MM.1S (cell line): Measurements from ENCODE around the gene PAOX.

Experiments
- DNase-seq: peaks from one replicate; pipeline ENCODE4 v3.0.0-alpha.2; 2015
- H2AFZ ChIP-seq: fragments of 300-600 bp; sonication (generic); 2 replicates; pipeline ENCODE4 v1.6.0; 2016; ENCODE audit warnings: antibody characterized with exemption, low read length
- H3F3A ChIP-seq: fragments of 300-600 bp; sonication (generic); 2 replicates; pipeline ENCODE4 v1.6.1; 2016; ENCODE audit warnings: mild to moderate bottlenecking, antibody characterized with exemption, low read length, moderate library complexity, mixed read lengths; ENCODE audit not compliant: insufficient read depth
- H3K27ac ChIP-seq: fragments of 300-600 bp; sonication (generic); 2 replicates; pipeline ENCODE4 v1.5.1; 2016; ENCODE audit warnings: mild to moderate bottlenecking, low read length
- H3K27me3 ChIP-seq: fragments of 300-600 bp; sonication (generic); replicated peaks from 2 replicates; pipeline ENCODE4 v1.6.0; 2016; ENCODE audit warnings: low read length; ENCODE audit not compliant: insufficient read depth
- H3K36me3 ChIP-seq: fragments of 300-600 bp; sonication (generic); replicated peaks from 2 replicates; pipeline ENCODE4 v1.6.1; 2016; ENCODE audit warnings: mild to moderate bottlenecking, low read length, mixed read lengths; ENCODE audit not compliant: insufficient read depth
- H3K4me1 ChIP-seq: fragments of 300-600 bp; sonication (generic); 2 replicates; pipeline ENCODE4 v1.6.1; 2016; ENCODE audit warnings: low read length, mixed read lengths
- H3K4me2 ChIP-seq: fragments of 300-600 bp; sonication (generic); 2 replicates; pipeline ENCODE4 v1.6.0; 2016; ENCODE audit warnings: low read depth, low read length
- H3K4me3 ChIP-seq: fragments of 300-600 bp; sonication (generic); 2 replicates; pipeline ENCODE4 v1.5.1; 2016; ENCODE audit warnings: low read length, mixed read lengths
- H3K79me2 ChIP-seq: fragments of 300-600 bp; sonication (generic); 2 replicates; pipeline ENCODE4 v1.6.1; 2016; ENCODE audit warnings: mixed run types, low read length, mixed read lengths
- H3K9ac ChIP-seq: fragments of 300-600 bp; sonication (generic); 2 replicates; pipeline ENCODE4 v1.6.1; 2016; ENCODE audit warnings: low read length, mixed read lengths
- H3K9me2 ChIP-seq: fragments of 300-600 bp; sonication (generic); replicated peaks from 2 replicates; pipeline ENCODE4 v1.6.1; 2016; ENCODE audit warnings: mild to moderate bottlenecking, low read length, mixed read lengths; ENCODE audit not compliant: insufficient read depth
- H3K9me3 ChIP-seq: fragments of 300-600 bp; sonication (generic); replicated peaks from 2 replicates; pipeline ENCODE4 v1.6.1; 2016; ENCODE audit warnings: mild to moderate bottlenecking, low read length, mixed read lengths; ENCODE audit not compliant: insufficient read depth
- H4K20me1 ChIP-seq: fragments of 300-600 bp; sonication (generic); 2 replicates; pipeline ENCODE4 v1.6.1; 2016; ENCODE audit warnings: mild to moderate bottlenecking, low read length, moderate library complexity, mixed read lengths; ENCODE audit not compliant: insufficient read depth
- CTCF ChIP-seq: fragments of 300-600 bp; sonication (generic); IDR thresholded peaks from 2 replicates; pipeline ENCODE4 v1.5.1; 2016; ENCODE audit warnings: antibody characterized with exemption, low read length, mixed read lengths
- EZH2 ChIP-seq: fragments of 300-600 bp; sonication (generic); optimal IDR thresholded peaks from 2 replicates; pipeline ENCODE3; 2017; ENCODE audit warnings: low read depth, mild to moderate bottlenecking, antibody characterized with exemption, low read length, mixed read lengths
- EZH2phosphoT487 ChIP-seq: fragments of 300-600 bp; sonication (generic); IDR thresholded peaks from 2 replicates; pipeline ENCODE4 v1.6.1; 2018; ENCODE audit warnings: antibody characterized with exemption, low read length

The PAOX gene

GRCh38 chr10:133350283-133350949 is 28.6 kb upstream of the PAOX start:
- H3K36me3 ChIP-seq, result no peaks in the 10 kb centered on the region

GRCh38 chr10:133350950-133351329 is 28.1 kb upstream of the PAOX start:
- Histone ChIP-seq H3K9me3 (no peaks in the 10 kb centered on the region), H3K27me3 (peaks cover 25% of the 10 kb centered on the region), H3K27ac (no peak overlapping the region), H3K36me3 (no peaks in the 10 kb centered on the region), H3K9me2 (no peaks in the 10 kb centered on the region), H3K9ac (no peak overlapping the region), H3F3A (no peaks in the 10 kb centered on the region), H2AFZ (no peak overlapping the region), H3K4me3 (no peak overlapping the region), H3K79me2 (no peaks in the 10 kb centered on the region), H3K4me1 (no peaks in the 10 kb centered on the region), H3K4me2 (no peak overlapping the region), H4K20me1 (no peaks in the 10 kb centered on the region)
- TF ChIP-seq EZH2phosphoT487 (no peak), EZH2 (no peak), CTCF (no peak)
- no peak for DNase-seq

More at GRCh38 chr10:133350283-133350949, 28.6 kb upstream of the PAOX start:
- Histone ChIP-seq H3K79me2 (no peaks in the 10 kb centered on the region), H2AFZ (no peak overlapping the region), H3K27ac (no peak overlapping the region), H3K4me1 (no peaks in the 10 kb centered on the region), H3K9me2 (no peaks in the 10 kb centered on the region), H3K9ac (no peak overlapping the region), H3K9me3 (no peaks in the 10 kb centered on the region), H4K20me1 (no peaks in the 10 kb centered on the region), H3K4me3 (no peak overlapping the region), H3K4me2 (no peak overlapping the region), H3K27me3 (peaks cover 30% of the 10 kb centered on the region), H3F3A (no peaks in the 10 kb centered on the region)
- no peak for DNase-seq
- TF ChIP-seq EZH2, result no peak
- no peak for TF ChIP-seq EZH2phosphoT487
- no peak for TF ChIP-seq CTCF

- no peak for DNase-seq
- Histone ChIP-seq H3K9me3 (no peaks in the 10 kb centered on the region), H2AFZ (no peak overlapping the region), H3K4me2 (no peak overlapping the region), H3K27me3 (peaks cover 26% of the 10 kb centered on the region), H3K4me3 (no peak overlapping the region), H3K4me1 (no peaks in the 10 kb centered on the region), H4K20me1 (no peaks in the 10 kb centered on the region), H3K9ac (no peak overlapping the region), H3K27ac (no peak overlapping the region), H3K36me3 (no peaks in the 10 kb centered on the region), H3K9me2 (no peaks in the 10 kb centered on the region), H3F3A (no peaks in the 10 kb centered on the region), H3K79me2 (no peaks in the 10 kb centered on the region)
- TF ChIP-seq CTCF (no peak), EZH2phosphoT487 (no peak), EZH2 (no peak)
Observed at GRCh38 chr10:133351408-133352318, 27.4 kb upstream of the PAOX start.
